Kidney epithelial cell (primary cell): Measurements from ENCODE around the gene GPR78. TPM values are rescaled to one million over a fixed set of nuclear protein-coding genes. Genes with fewer than 3 reads are reported as not detected.

ENCODE experiments used
- DNase-seq: peaks from one replicate; pipeline ENCODE4 v3.0.0-alpha.2; 2010; ENCODE audit warnings: low read depth
- H3K27me3 ChIP-seq: 2 replicates; pipeline ENCODE4 v1.6.0; 2011; ENCODE audit warnings: low read length; ENCODE audit not compliant: control insufficient read depth, insufficient read depth
- H3K36me3 ChIP-seq: 2 replicates; pipeline ENCODE4 v1.5.1; 2011; ENCODE audit warnings: low read length; ENCODE audit not compliant: control insufficient read depth, insufficient read depth
- H3K4me3 ChIP-seq: 2 replicates; pipeline ENCODE4 v1.5.1; 2011; ENCODE audit warnings: low read depth, mild to moderate bottlenecking, control low read depth, low read length
- CTCF ChIP-seq: IDR thresholded peaks from 2 replicates; pipeline ENCODE4 v1.5.1; 2011; ENCODE audit warnings: mild to moderate bottlenecking, moderate library complexity, low read length, control low read depth, inconsistent platforms; ENCODE audit not compliant: insufficient read depth, poor library complexity, severe bottlenecking
- total RNA-seq: library from RNA; depleted of rRNA; stranded (reverse); fragments of >200 nt; gene quantifications from 2 replicates; pipeline ENCODE4 v1.2.3, GENCODE V29; 2015

GPR78 gene
- total RNA-seq, 1 donor from 2014 or later, result not detected

DNA sequence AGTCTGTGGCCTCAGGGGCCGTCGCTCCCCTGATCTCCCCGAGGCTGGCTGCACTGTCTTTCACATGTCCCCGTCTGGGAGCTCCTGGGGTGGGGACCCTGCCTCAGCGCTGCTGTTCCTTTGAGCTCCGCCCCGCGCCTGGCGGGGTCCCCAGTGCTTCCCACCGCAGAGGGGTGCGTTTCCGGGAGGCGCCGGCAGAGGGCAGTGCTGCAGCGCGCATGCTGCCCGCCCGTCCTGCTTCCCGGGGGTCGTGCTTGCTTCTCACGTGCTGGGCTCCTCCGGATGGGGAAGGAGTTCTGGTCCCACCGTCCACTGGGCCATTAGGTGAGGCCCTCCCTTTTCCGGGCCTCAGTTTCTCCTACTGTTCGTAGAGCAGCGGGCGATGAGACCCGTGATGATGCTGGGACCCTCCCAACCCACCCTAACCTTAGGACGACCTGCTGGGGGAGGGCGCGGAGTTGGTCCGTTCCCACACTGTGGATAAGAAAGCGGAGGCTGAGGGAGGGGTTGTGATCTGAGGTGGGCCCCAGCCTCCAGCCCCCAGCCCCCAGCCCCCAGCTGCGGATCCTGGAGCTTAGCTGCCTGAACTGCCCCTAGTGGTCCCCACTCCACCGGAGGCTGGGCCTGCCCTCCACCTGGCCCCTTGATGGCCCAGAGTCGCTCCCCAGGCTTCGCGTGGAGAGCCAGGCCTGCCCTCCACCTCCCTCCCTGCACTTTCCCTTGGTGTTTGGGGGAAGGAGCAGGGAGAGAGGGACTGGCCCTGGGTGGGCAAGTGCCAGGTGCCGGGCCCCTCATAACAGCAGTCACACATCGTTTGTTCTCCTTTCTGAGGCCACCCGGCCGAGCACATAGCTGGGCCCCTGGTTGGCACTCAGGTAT lies 27.6 kb downstream of the GPR78 start:
- TF ChIP-seq CTCF, result peak; percentile 97
- DNase-seq, result no peak
- Histone ChIP-seq H3K36me3 (no peaks in the 10 kb centered on the region), H3K27me3 (peaks cover 3% of the 10 kb centered on the region), H3K4me3 (no peak overlapping the region)

GRCh38 chr4:8608714-8609391 lies 28.7 kb downstream of the GPR78 start:
- H3K36me3 ChIP-seq, result no peaks in the 10 kb centered on the region
- H3K4me3 ChIP-seq, result no peak overlapping the region
- H3K27me3 ChIP-seq, result peaks cover 2% of the 10 kb centered on the region
- no peak for DNase-seq
- no peak for TF ChIP-seq CTCF

GRCh38 chr4:8609406-8609805 lies 29.2 kb downstream of the GPR78 start:
- Histone ChIP-seq H3K27me3 (peaks cover 2% of the 10 kb centered on the region), H3K36me3 (no peaks in the 10 kb centered on the region), H3K4me3 (no peak overlapping the region)
- no peak for DNase-seq
- no peak for TF ChIP-seq CTCF

GRCh38 chr4:8609824-8610350 lies 29.7 kb downstream of the GPR78 start:
- peaks cover 2% of the 10 kb centered on the region for H3K27me3 ChIP-seq
- no peak for TF ChIP-seq CTCF
- no peak overlapping the region for H3K4me3 ChIP-seq
- no peaks in the 10 kb centered on the region for H3K36me3 ChIP-seq
- no peak for DNase-seq

DNA sequence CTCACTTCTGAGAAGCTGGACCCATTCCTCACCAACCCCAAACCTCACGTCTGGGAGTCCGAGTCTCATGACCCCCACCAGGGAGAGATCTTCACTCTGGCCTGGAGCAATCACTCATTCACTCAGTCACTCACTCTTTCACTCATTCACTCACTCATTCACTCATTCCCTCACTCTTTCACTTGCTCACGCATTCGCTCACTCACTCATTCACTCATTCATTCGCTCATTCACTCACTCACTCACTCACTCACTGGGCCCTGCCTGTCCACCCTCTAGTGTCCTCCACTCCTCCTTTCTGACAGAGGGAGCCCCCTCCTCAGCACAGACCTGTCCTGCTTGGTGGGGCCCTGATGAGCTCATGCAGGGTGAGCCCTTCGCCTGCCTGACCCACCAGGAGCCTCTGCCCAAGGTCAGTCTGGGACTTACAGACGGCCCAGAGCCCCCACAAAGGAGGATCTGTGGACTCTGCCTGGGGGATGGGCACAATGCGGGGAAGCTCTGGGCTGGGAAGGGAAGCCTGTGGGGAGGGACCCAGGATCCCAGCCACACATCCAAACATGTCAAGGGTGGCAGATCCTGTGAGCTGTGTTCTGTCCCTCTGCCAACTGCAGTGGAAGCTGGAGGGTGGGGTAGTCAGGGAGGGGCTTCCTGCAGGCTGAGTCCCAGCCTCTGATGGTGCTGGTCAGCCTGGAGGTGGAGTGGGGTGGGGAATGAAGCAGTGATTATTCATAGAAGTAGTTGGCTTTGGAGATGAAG lies 30.8 kb downstream of the GPR78 start:
- no peak for TF ChIP-seq CTCF
- no peak for DNase-seq
- peaks cover 2% of the 10 kb centered on the region for H3K27me3 ChIP-seq
- H3K4me3 ChIP-seq, result no peak overlapping the region
- no peaks in the 10 kb centered on the region for H3K36me3 ChIP-seq
